SU-DHL-6 (cell line): Measurements from ENCODE around the gene TSHZ2.

Experiments
- EZH2phosphoT487 ChIP-seq: fragments of 200-600 bp; sonication (generic), shearing (Covaris generic); conservative IDR thresholded peaks from 2 replicates; pipeline ENCODE4 v1.6.1; 2018; ENCODE audit warnings: mild to moderate bottlenecking, antibody characterized with exemption, low read length, moderate library complexity, mixed read lengths
- TF ChIP-seq, protein P1 (sequence below): fragments of 200-600 bp; sonication (generic); IDR thresholded peaks from one replicate; pipeline ENCODE4 v1.5.1; 2017; ENCODE audit warnings: antibody characterized with exemption, mild to moderate bottlenecking, low read length, moderate library complexity; ENCODE audit not compliant: insufficient read depth, poor library complexity, severe bottlenecking

DNA sequence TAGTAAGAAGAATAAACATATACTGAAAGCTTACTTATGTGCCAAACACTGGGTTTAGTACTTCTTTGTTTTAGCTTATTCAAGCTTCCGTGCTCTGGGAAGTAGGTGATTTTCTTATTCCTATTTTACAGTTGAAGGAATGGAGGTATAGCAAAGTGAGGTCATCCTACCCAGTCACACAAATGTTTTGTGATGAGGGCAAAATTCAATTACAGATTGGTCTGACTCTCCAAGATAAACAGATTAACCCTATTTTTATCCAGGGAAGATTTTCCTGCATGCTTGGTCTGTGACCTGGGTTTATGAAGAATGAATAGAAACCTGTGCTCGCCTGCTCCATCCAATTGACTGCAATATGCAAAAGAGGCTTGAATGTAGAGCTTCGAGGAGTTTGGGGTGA is 311.4 kb downstream of the TSHZ2 start:
- TF ChIP-seq, protein P1, sequence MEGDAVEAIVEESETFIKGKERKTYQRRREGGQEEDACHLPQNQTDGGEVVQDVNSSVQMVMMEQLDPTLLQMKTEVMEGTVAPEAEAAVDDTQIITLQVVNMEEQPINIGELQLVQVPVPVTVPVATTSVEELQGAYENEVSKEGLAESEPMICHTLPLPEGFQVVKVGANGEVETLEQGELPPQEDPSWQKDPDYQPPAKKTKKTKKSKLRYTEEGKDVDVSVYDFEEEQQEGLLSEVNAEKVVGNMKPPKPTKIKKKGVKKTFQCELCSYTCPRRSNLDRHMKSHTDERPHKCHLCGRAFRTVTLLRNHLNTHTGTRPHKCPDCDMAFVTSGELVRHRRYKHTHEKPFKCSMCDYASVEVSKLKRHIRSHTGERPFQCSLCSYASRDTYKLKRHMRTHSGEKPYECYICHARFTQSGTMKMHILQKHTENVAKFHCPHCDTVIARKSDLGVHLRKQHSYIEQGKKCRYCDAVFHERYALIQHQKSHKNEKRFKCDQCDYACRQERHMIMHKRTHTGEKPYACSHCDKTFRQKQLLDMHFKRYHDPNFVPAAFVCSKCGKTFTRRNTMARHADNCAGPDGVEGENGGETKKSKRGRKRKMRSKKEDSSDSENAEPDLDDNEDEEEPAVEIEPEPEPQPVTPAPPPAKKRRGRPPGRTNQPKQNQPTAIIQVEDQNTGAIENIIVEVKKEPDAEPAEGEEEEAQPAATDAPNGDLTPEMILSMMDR = no peak
- no peak for TF ChIP-seq EZH2phosphoT487
